ENCODE results near the gene ENDOD1. TPM values are rescaled to one million over a fixed set of nuclear protein-coding genes. Genes with fewer than 3 reads are reported as not detected.

The ENDOD1 gene
- total RNA-seq, 1 experiment from 2014 or later = 3.3 TPM

DNA sequence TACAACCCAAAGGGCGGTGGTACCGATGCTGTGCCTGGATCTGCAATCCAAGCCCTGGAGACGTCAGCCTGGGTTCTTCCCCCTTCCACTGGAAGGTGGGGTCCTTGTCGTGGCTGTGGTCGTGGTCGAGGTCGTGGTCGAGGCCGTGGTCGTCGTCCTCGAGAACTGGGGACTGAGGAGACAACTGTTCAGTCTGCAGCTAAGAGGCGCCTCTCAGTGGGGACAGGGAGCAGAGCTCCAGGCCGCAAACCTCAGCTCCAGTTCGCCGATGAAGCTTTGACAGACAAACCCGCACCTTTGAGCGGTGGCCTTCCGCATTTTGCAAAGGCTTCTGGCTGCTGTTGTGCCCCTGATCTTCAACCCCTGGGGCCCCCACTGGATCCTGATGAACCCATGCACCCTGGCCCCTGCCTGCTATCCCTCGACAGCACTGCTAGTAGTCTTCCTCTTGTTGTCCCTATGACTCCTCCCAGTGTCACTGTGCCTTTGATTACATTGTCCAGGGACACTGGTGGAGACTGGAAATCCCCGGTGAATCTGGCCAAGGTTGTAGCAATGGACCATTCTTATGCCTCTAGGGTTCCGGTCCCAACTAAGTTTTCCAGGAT is 38.9 kb upstream of the ENDOD1 start:
- no peaks in the 10 kb centered on the region for H3K4me1 Mint-ChIP-seq
- ATAC-seq (no peak; the same call in 1 of the 2 replicates), DNase-seq (ENCODE audit: low spot score) (no peak)
- no peaks in the 10 kb centered on the region for H3K9me3 Mint-ChIP-seq
- H3K27me3 Mint-ChIP-seq (ENCODE audit: low read depth) = peaks cover 24% of the 10 kb centered on the region
- ChIA-PET POLR2A (no interaction called here), CTCF (interaction anchor here (0.7 to 1.0 kb wide), 2 partner anchors 16 to 40 kb away, joined by 3 read pairs; partner anchors contain the start of gene SRSF8)
- H3K27ac Mint-ChIP-seq = no peak overlapping the region
- TF ChIP-seq FOXJ3 (CRISPR knock-in tag; IDR thresholded peaks at IDR 0.05; ENCODE audit: borderline replicate concordance) = no peak
- no peak for TF ChIP-seq ZNF219 (CRISPR knock-in tag; IDR thresholded peaks at IDR 0.05; ENCODE audit: borderline replicate concordance)
- no peak overlapping the region for H3K4me3 Mint-ChIP-seq
- no peaks in the 10 kb centered on the region for H3K36me3 Mint-ChIP-seq

DNA sequence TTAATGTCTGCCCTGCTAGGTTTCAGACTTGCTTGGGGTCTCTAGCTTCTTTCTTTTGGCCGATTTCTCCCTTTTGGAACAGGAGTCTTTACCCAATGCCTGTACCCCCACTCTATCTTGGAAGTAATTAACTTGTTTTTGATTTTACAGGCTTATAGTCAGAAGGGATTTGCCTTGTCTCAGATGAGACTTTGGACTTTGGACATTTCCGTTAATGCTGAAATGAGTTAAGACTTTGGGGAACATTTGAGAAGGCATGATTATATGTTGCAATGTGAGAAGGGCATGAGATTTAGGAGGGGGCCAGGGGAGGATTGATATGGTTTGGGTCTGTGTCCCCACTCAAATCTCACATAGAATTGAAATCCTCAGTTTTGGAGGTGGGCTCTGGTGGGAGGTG is 35.3 kb upstream of the ENDOD1 start:
- TF ChIP-seq GTF2I (CRISPR knock-in tag; conservative IDR thresholded peaks at IDR 0.05) (no peak), NFE2L1 (CRISPR knock-in tag; IDR thresholded peaks at IDR 0.05) (no peak), ESRRA (CRISPR knock-in tag; IDR thresholded peaks at IDR 0.05; ENCODE audit: borderline replicate concordance) (no peak), ETV6 (CRISPR knock-in tag; IDR thresholded peaks at IDR 0.05) (no peak), HMGA2 (CRISPR knock-in tag; IDR thresholded peaks at IDR 0.05) (no peak), FOXP1 (CRISPR knock-in tag; IDR thresholded peaks at IDR 0.05; ENCODE audit: borderline replicate concordance) (no peak), FOXK1 (CRISPR knock-in tag; IDR thresholded peaks at IDR 0.05) (no peak), ELF4 (CRISPR knock-in tag; IDR thresholded peaks at IDR 0.05; ENCODE audit: low read depth) (no peak), GRHL2 (CRISPR knock-in tag; IDR thresholded peaks at IDR 0.05; ENCODE audit: insufficient replicate concordance, severe bottlenecking) (no peak)
- TF ChIP-seq, protein P1, sequence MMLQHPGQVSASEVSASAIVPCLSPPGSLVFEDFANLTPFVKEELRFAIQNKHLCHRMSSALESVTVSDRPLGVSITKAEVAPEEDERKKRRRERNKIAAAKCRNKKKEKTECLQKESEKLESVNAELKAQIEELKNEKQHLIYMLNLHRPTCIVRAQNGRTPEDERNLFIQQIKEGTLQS (CRISPR knock-in tag; conservative IDR thresholded peaks at IDR 0.05) = no peak
- TF ChIP-seq, protein P2, sequence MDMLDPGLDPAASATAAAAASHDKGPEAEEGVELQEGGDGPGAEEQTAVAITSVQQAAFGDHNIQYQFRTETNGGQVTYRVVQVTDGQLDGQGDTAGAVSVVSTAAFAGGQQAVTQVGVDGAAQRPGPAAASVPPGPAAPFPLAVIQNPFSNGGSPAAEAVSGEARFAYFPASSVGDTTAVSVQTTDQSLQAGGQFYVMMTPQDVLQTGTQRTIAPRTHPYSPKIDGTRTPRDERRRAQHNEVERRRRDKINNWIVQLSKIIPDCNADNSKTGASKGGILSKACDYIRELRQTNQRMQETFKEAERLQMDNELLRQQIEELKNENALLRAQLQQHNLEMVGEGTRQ (CRISPR knock-in tag; IDR thresholded peaks at IDR 0.05) = no peak
- TF ChIP-seq, protein P3, sequence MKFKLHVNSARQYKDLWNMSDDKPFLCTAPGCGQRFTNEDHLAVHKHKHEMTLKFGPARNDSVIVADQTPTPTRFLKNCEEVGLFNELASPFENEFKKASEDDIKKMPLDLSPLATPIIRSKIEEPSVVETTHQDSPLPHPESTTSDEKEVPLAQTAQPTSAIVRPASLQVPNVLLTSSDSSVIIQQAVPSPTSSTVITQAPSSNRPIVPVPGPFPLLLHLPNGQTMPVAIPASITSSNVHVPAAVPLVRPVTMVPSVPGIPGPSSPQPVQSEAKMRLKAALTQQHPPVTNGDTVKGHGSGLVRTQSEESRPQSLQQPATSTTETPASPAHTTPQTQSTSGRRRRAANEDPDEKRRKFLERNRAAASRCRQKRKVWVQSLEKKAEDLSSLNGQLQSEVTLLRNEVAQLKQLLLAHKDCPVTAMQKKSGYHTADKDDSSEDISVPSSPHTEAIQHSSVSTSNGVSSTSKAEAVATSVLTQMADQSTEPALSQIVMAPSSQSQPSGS (CRISPR knock-in tag; IDR thresholded peaks at IDR 0.05; ENCODE audit: borderline replicate concordance, low read depth) = no peak
- TF ChIP-seq, protein P4, sequence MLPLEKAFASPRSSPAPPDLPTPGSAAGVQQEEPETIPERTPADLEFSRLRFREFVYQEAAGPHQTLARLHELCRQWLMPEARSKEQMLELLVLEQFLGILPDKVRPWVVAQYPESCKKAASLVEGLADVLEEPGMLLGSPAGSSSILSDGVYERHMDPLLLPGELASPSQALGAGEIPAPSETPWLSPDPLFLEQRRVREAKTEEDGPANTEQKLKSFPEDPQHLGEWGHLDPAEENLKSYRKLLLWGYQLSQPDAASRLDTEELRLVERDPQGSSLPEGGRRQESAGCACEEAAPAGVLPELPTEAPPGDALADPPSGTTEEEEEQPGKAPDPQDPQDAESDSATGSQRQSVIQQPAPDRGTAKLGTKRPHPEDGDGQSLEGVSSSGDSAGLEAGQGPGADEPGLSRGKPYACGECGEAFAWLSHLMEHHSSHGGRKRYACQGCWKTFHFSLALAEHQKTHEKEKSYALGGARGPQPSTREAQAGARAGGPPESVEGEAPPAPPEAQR (CRISPR knock-in tag; IDR thresholded peaks at IDR 0.05) = no peak
- TF ChIP-seq, protein P5, sequence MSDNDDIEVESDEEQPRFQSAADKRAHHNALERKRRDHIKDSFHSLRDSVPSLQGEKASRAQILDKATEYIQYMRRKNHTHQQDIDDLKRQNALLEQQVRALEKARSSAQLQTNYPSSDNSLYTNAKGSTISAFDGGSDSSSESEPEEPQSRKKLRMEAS (CRISPR knock-in tag; IDR thresholded peaks at IDR 0.05) = no peak
- no peaks in the 10 kb centered on the region for H3K36me3 Mint-ChIP-seq

DNA sequence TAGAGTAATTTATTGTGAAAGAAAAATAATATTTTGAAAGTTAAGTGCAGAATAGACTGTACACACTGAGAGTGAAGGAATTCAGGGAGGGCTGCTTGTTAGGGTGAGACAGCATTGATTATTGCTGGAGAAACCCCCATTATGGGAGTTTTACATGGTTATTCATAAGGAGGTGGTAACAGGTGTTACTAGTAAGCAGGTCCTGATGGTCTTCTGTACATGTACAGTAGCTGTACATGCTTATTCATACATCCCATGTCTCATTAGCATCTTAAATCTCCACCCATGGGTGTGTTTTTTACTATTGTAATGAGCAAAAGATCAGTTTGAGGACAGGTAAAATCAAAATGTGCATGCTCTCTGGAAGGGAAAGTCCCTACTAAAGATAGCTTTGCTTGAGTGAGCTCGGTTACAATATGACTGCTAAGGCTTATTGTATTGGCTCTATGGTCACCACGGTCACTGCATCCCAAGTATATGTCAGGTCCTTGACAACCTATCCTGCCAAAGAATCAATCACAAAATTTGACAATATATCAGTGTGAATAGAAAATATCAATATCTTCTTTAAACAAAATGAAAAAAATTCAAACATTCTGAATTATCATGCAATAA is 34.3 kb upstream of the ENDOD1 start:
- Mint-ChIP-seq H3K4me3 (no peak overlapping the region), H3K4me1 (no peaks in the 10 kb centered on the region), H3K9me3 (no peaks in the 10 kb centered on the region), H3K27ac (no peak overlapping the region), H3K36me3 (no peaks in the 10 kb centered on the region), H3K27me3 (ENCODE audit: low read depth) (peaks cover 32% of the 10 kb centered on the region)
- no peak for ATAC-seq
- DNase-seq (ENCODE audit: low spot score) = no peak
- POLR2A ChIA-PET = no interaction called here
- CTCF ChIA-PET = no interaction called here
- TF ChIP-seq, protein P6, sequence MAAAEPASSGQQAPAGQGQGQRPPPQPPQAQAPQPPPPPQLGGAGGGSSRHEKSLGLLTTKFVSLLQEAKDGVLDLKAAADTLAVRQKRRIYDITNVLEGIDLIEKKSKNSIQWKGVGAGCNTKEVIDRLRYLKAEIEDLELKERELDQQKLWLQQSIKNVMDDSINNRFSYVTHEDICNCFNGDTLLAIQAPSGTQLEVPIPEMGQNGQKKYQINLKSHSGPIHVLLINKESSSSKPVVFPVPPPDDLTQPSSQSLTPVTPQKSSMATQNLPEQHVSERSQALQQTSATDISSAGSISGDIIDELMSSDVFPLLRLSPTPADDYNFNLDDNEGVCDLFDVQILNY (CRISPR knock-in tag; IDR thresholded peaks at IDR 0.05) = no peak
- TF ChIP-seq, protein P7, sequence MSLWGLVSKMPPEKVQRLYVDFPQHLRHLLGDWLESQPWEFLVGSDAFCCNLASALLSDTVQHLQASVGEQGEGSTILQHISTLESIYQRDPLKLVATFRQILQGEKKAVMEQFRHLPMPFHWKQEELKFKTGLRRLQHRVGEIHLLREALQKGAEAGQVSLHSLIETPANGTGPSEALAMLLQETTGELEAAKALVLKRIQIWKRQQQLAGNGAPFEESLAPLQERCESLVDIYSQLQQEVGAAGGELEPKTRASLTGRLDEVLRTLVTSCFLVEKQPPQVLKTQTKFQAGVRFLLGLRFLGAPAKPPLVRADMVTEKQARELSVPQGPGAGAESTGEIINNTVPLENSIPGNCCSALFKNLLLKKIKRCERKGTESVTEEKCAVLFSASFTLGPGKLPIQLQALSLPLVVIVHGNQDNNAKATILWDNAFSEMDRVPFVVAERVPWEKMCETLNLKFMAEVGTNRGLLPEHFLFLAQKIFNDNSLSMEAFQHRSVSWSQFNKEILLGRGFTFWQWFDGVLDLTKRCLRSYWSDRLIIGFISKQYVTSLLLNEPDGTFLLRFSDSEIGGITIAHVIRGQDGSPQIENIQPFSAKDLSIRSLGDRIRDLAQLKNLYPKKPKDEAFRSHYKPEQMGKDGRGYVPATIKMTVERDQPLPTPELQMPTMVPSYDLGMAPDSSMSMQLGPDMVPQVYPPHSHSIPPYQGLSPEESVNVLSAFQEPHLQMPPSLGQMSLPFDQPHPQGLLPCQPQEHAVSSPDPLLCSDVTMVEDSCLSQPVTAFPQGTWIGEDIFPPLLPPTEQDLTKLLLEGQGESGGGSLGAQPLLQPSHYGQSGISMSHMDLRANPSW (CRISPR knock-in tag; conservative IDR thresholded peaks at IDR 0.05; ENCODE audit: low read depth) = no peak

More for the DNA sequence above, 35.3 kb upstream of the ENDOD1 start:
- H3K27me3 Mint-ChIP-seq (ENCODE audit: low read depth) = peaks cover 29% of the 10 kb centered on the region
- no peak overlapping the region for H3K27ac Mint-ChIP-seq
- H3K4me1 Mint-ChIP-seq = no peaks in the 10 kb centered on the region
- CTCF ChIA-PET = no interaction called here
- H3K4me3 Mint-ChIP-seq = no peak overlapping the region
- no peak for DNase-seq (ENCODE audit: low spot score)
- H3K9me3 Mint-ChIP-seq = no peaks in the 10 kb centered on the region
- no peak for ATAC-seq
- POLR2A ChIA-PET = no interaction called here

Measured in WTC11 (cell line).